ENCODE data around the gene HSPH1.

DNA sequence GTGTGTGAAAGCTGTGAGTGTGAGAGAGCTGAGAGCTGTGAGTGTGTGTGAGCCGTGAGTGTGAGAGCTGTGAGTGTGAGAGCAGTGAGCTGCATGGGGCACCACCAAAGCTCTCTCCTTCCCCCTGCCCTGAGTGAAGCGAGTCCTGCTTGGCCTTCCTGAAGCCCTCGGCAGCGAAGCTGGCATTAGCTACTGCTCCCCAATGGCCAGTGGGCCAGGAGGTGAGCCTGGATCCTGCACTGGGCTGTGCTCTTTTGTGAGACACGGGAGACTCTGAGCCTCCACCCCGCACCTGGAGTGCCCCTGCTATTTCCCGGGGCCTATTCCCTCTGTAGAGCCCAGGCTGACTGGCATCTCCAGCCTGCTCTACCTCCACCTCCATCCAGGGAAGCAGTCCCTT is 51.5 kb downstream of the HSPH1 start:
- TF ChIP-seq EZH2 (IDR thresholded peaks at IDR 0.05; ENCODE audit: borderline replicate concordance, low read depth, low read length, poor library complexity, severe bottlenecking) (no peak), CTCF (conservative IDR thresholded peaks at IDR 0.05; ENCODE audit: low read depth, low read length) (no peak)
